SU-DHL-6 (cell line): Measurements from ENCODE around the gene FOXN3.
A peak's percentile ranks its signal among the peaks of the same experiment; 100 is the strongest.

ENCODE experiments used
- H2AFZ ChIP-seq: fragments of 200-600 bp; sonication (generic); 2 replicates; pipeline ENCODE4 v1.6.1; 2014; ENCODE audit warnings: low read depth, mild to moderate bottlenecking, moderate library complexity, mixed read lengths, antibody characterized with exemption, low read length; ENCODE audit not compliant: severe bottlenecking
- H3F3A ChIP-seq: fragments of 200-600 bp; shearing (Covaris generic); 2 replicates; pipeline ENCODE4 v1.6.0; 2016; ENCODE audit warnings: antibody characterized with exemption, mild to moderate bottlenecking; ENCODE audit not compliant: insufficient read depth
- H3K27ac ChIP-seq: fragments of 200-600 bp; sonication (generic); 2 replicates; pipeline ENCODE4 v1.5.1; 2016; ENCODE audit warnings: low read depth, mild to moderate bottlenecking, low read length, moderate library complexity, mixed read lengths
- H3K27me3 ChIP-seq: fragments of 200-600 bp; sonication (generic), shearing (Covaris generic); 2 replicates; pipeline ENCODE4 v1.6.0; 2014; ENCODE audit warnings: mild to moderate bottlenecking, low read length
- H3K36me3 ChIP-seq: fragments of 200-600 bp; sonication (generic); 2 replicates; pipeline ENCODE4 v1.6.1; 2014; ENCODE audit warnings: mild to moderate bottlenecking, low read length, mixed read lengths
- H3K4me2 ChIP-seq: fragments of 300-600, 200-600 bp; shearing (Covaris generic), sonication (generic); 2 replicates; pipeline ENCODE4 v1.6.0; 2014; ENCODE audit warnings: low read length, low read depth, mild to moderate bottlenecking; ENCODE audit not compliant: poor library complexity, severe bottlenecking
- H3K4me3 ChIP-seq: fragments of 200-600 bp; sonication (generic); 2 replicates; pipeline ENCODE4 v1.5.1; 2014; ENCODE audit warnings: antibody characterized with exemption, low read length, mild to moderate bottlenecking, mixed read lengths; ENCODE audit not compliant: insufficient read depth, poor library complexity, severe bottlenecking
- H3K79me2 ChIP-seq: fragments of 200-600 bp; sonication (generic); 2 replicates; pipeline ENCODE4 v1.6.1; 2014; ENCODE audit warnings: mild to moderate bottlenecking, low read length, moderate library complexity; ENCODE audit not compliant: insufficient read depth
- H3K9ac ChIP-seq: fragments of 200-600 bp; sonication (generic); 2 replicates; pipeline ENCODE4 v1.7.0; 2014; ENCODE audit warnings: mild to moderate bottlenecking, low read length
- H3K9me2 ChIP-seq: fragments of 200-600 bp; sonication (generic); replicated peaks from 2 replicates; pipeline ENCODE4 v1.6.1; 2014; ENCODE audit warnings: low read length; ENCODE audit not compliant: insufficient read depth
- H3K9me3 ChIP-seq: fragments of 200-600 bp; sonication (generic); 2 replicates; pipeline ENCODE4 v1.6.1; 2014; ENCODE audit warnings: low read length, mixed read lengths; ENCODE audit not compliant: insufficient read depth
- H4K20me1 ChIP-seq: fragments of 200-600 bp; sonication (generic); 2 replicates; pipeline ENCODE4 v1.6.1; 2014; ENCODE audit warnings: low read depth, mild to moderate bottlenecking, antibody characterized with exemption, low read length, moderate library complexity, mixed read lengths
- CTCF ChIP-seq: fragments of 200-600 bp; sonication (generic); IDR thresholded peaks from one replicate; pipeline ENCODE4 v1.5.1; 2017; ENCODE audit warnings: antibody characterized with exemption, mild to moderate bottlenecking, low read length, moderate library complexity; ENCODE audit not compliant: insufficient read depth, poor library complexity, severe bottlenecking
- EZH2phosphoT487 ChIP-seq: fragments of 200-600 bp; sonication (generic), shearing (Covaris generic); conservative IDR thresholded peaks from 2 replicates; pipeline ENCODE4 v1.6.1; 2018; ENCODE audit warnings: mild to moderate bottlenecking, antibody characterized with exemption, low read length, moderate library complexity, mixed read lengths

The FOXN3 gene

GRCh38 chr14:89416002-89416995 is 734 bp downstream of the FOXN3 start:
- Histone ChIP-seq H3K9me2 (no peaks in the 10 kb centered on the region), H3K4me3 (peak overlapping the region; percentile 78), H3K9me3 (no peaks in the 10 kb centered on the region), H3K9ac (peak overlapping the region; percentile 95), H2AFZ (no peak overlapping the region), H3K36me3 (peaks cover 4% of the 10 kb centered on the region; the same call in 1 of the 2 replicates), H3F3A (0 out of 2 replicates have a peak, but pooled peaks cover 10% of the 10 kb centered on the region), H3K79me2 (peaks cover 54% of the 10 kb centered on the region), H3K27me3 (no peaks in the 10 kb centered on the region), H3K4me2 (peak overlapping the region; percentile 97), H4K20me1 (no peaks in the 10 kb centered on the region), H3K27ac (peak overlapping the region; percentile 55)
- TF ChIP-seq EZH2phosphoT487 (no peak), CTCF (no peak)

- H3K9me3 ChIP-seq: no peaks in the 10 kb centered on the region
- no peak for TF ChIP-seq EZH2phosphoT487
- no peak for TF ChIP-seq CTCF
- peaks cover 66% of the 10 kb centered on the region for H3K79me2 ChIP-seq
- no peaks in the 10 kb centered on the region for H3K27me3 ChIP-seq
- H3K9ac ChIP-seq: peak overlapping the region; percentile 95; the same call in 1 of the 2 replicates
- peak overlapping the region; percentile 97 for H3K4me2 ChIP-seq
- H3F3A ChIP-seq: 0 out of 2 replicates have a peak, but pooled peaks cover 7% of the 10 kb centered on the region
- H3K36me3 ChIP-seq: peaks cover 9% of the 10 kb centered on the region; the same call in 1 of the 2 replicates
- no peaks in the 10 kb centered on the region for H3K9me2 ChIP-seq
- H3K4me3 ChIP-seq: peak overlapping the region; percentile 78
- H4K20me1 ChIP-seq: no peaks in the 10 kb centered on the region
- no peak overlapping the region for H2AFZ ChIP-seq
- no peak overlapping the region for H3K27ac ChIP-seq
Observed at GRCh38 chr14:89415159-89415558, 1.9 kb downstream of the FOXN3 start.

GRCh38 chr14:89411976-89412375 is 5.1 kb downstream of the FOXN3 start:
- Histone ChIP-seq H3K9me3 (no peaks in the 10 kb centered on the region), H3K9me2 (no peaks in the 10 kb centered on the region), H3K4me2 (no peak overlapping the region), H3K4me3 (no peak overlapping the region), H3K27ac (no peak overlapping the region), H3K36me3 (peaks cover 9% of the 10 kb centered on the region), H2AFZ (no peak overlapping the region), H4K20me1 (no peaks in the 10 kb centered on the region), H3K79me2 (peaks cover 94% of the 10 kb centered on the region), H3F3A (no peaks in the 10 kb centered on the region), H3K27me3 (no peaks in the 10 kb centered on the region), H3K9ac (no peak overlapping the region)
- no peak for TF ChIP-seq CTCF
- no peak for TF ChIP-seq EZH2phosphoT487
